ENCODE measurements around the gene FRS3. TPM values are rescaled to one million over a fixed set of nuclear protein-coding genes. Genes with fewer than 3 reads are reported as not detected.

Gene FRS3
- total RNA-seq, 1 experiment from 2014 or later, result 4.3 TPM

DNA sequence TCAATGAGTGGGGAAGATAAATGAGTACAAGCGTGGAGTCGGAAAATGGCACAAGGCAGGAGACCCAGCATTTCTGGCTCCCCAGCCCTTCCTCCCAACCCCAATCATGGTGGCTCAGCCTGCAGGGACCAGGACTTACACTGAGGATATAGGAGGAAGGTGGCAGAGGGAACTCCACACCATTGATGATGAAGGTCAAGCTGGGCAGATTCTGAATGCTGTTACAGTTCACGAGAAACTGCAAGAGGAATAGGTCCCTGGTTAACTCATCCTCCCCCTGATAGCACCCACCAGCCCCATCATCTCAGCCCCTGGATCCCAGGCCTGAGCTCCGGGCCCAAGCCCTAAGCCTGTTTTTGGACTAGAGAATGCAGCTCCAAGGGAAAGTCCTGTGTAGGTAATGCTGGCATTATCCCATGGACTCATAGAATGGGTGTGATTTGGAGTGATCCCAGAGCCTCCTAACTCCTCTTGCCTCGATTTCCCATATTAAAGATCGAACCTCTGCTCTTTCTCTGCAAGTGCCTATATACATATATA is 42.0 kb downstream of the FRS3 start:
- Histone ChIP-seq H3K36me3 (ENCODE audit: control insufficient read depth, insufficient read depth, low read length) (no peaks in the 10 kb centered on the region), H3K27me3 (replicated peaks; ENCODE audit: control insufficient read depth, insufficient read depth, low read length) (no peaks in the 10 kb centered on the region), H3K4me3 (ENCODE audit: low read depth, low read length) (no peak overlapping the region), H3K9me3 (no peaks in the 10 kb centered on the region), H3K4me1 (peaks cover 56% of the 10 kb centered on the region)
- intact Hi-C loops (cut with micrococcal nuclease; ENCODE audit: unreplicated experiment), result no loop called here
- Mint-ChIP-seq H3K27ac (ENCODE audit: unreplicated experiment) (no peak overlapping the region), H3K4me1 (ENCODE audit: low read depth, unreplicated experiment) (peaks cover 23% of the 10 kb centered on the region), H3K4me3 (ENCODE audit: unreplicated experiment) (no peak overlapping the region), H3K9me3 (ENCODE audit: unreplicated experiment) (no peaks in the 10 kb centered on the region), H3K27me3 (ENCODE audit: insufficient read depth, unreplicated experiment) (no peaks in the 10 kb centered on the region), H3K36me3 (ENCODE audit: insufficient read depth, unreplicated experiment) (peaks cover 10% of the 10 kb centered on the region)
- POLR2A ChIA-PET, result no interaction called here
- CTCF ChIA-PET, result no interaction called here
- no TSS peak for BruUV-seq (replicated peaks)
- DNase-seq, result no peak
- TF ChIP-seq, protein P1, sequence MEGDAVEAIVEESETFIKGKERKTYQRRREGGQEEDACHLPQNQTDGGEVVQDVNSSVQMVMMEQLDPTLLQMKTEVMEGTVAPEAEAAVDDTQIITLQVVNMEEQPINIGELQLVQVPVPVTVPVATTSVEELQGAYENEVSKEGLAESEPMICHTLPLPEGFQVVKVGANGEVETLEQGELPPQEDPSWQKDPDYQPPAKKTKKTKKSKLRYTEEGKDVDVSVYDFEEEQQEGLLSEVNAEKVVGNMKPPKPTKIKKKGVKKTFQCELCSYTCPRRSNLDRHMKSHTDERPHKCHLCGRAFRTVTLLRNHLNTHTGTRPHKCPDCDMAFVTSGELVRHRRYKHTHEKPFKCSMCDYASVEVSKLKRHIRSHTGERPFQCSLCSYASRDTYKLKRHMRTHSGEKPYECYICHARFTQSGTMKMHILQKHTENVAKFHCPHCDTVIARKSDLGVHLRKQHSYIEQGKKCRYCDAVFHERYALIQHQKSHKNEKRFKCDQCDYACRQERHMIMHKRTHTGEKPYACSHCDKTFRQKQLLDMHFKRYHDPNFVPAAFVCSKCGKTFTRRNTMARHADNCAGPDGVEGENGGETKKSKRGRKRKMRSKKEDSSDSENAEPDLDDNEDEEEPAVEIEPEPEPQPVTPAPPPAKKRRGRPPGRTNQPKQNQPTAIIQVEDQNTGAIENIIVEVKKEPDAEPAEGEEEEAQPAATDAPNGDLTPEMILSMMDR (IDR thresholded peaks at IDR 0.05; ENCODE audit: insufficient read depth in 1 of 2, low read depth in 1 of 2, low read length in 1 of 2, severe bottlenecking in 1 of 2, unreplicated experiment in 1 of 2), result no peak

DNA sequence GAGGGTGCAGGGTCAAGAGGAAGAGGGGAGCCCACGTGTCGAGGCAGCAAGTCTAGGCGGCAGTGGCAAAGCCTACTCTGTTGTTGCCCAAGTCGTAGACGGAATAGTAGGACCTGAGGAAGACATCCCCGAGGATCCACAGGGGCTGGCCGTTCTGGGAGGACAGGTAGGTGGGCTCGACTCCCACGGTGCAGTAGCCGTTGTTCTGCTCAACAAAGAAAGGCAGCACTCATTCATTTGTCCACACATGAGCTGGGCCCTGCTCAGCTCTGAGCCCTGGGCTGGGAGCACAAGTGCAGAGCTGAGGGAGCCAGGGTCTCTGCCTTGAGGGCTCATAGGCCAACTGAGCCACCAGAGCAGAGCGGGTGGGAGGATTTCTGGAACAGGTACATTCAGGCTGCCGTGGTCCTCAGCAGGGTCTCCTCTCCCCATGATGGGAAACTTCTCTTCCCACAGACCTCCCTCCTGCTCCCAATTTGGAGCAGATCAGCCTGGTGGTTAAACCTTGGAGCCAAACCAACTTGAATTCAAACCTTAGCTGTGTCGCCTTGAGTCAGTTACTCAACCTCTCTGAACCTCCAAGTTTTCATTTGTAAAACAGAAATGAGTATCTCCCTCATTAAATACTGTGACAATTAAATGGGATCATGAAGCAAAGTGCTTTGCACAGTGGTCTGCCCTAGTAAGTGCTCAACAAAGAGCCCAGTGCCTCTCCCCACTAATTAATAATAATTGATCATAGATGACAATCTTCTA is 42.7 kb downstream of the FRS3 start:
- peaks cover 4% of the 10 kb centered on the region for H3K36me3 Mint-ChIP-seq (ENCODE audit: insufficient read depth, unreplicated experiment)
- peak overlapping the region; percentile 36 for H3K27ac Mint-ChIP-seq (ENCODE audit: unreplicated experiment)
- no peaks in the 10 kb centered on the region for H3K9me3 Mint-ChIP-seq (ENCODE audit: unreplicated experiment)
- peaks cover 49% of the 10 kb centered on the region for H3K4me1 ChIP-seq
- intact Hi-C loops (cut with micrococcal nuclease; ENCODE audit: unreplicated experiment), result no loop called here
- no peak for DNase-seq
- H3K4me3 ChIP-seq (ENCODE audit: low read depth, low read length), result no peak overlapping the region
- no TSS peak for BruUV-seq (replicated peaks)
- no peak overlapping the region for H3K4me3 Mint-ChIP-seq (ENCODE audit: unreplicated experiment)
- H3K4me1 Mint-ChIP-seq (ENCODE audit: low read depth, unreplicated experiment), result peaks cover 22% of the 10 kb centered on the region
- POLR2A ChIA-PET, result no interaction called here
- no peaks in the 10 kb centered on the region for H3K36me3 ChIP-seq (ENCODE audit: control insufficient read depth, insufficient read depth, low read length)
- H3K9me3 ChIP-seq, result no peaks in the 10 kb centered on the region
- no peaks in the 10 kb centered on the region for H3K27me3 Mint-ChIP-seq (ENCODE audit: insufficient read depth, unreplicated experiment)
- TF ChIP-seq, protein P1 (IDR thresholded peaks at IDR 0.05; ENCODE audit: insufficient read depth in 1 of 2, low read depth in 1 of 2, low read length in 1 of 2, severe bottlenecking in 1 of 2, unreplicated experiment in 1 of 2), result no peak
- CTCF ChIA-PET, result no interaction called here
- H3K27me3 ChIP-seq (replicated peaks; ENCODE audit: control insufficient read depth, insufficient read depth, low read length), result no peaks in the 10 kb centered on the region

DNA sequence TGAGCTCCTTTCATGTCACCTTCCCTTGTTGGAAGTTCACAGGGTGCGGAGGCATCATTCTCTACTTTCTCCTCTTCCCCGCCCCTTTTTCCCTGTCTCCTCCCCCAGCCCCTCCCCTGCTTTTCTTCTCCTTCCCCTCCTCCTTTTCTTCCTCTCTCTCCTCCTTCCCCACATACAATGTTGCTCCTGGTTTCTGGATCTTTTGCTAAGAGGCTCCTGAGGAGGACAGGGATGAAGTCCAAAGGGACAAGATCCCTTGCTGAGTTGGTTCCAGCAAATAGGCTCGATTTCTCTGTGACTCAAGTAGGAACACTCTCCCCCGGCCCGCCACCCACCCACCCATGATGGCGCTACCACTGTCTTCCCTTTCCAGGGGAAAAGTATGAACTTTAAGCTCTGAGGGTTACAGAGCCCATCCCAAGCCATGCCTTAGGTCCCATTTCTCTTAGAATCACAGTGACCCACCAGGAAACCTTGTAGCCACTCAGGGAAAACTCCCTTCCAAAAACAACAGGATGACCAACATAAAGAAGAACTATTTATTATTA is 43.4 kb downstream of the FRS3 start:
- peak overlapping the region; percentile 75 for H3K4me3 Mint-ChIP-seq (ENCODE audit: unreplicated experiment)
- no peaks in the 10 kb centered on the region for H3K36me3 Mint-ChIP-seq (ENCODE audit: insufficient read depth, unreplicated experiment)
- no peaks in the 10 kb centered on the region for H3K9me3 ChIP-seq

More for the DNA sequence above, 43.4 kb downstream of the FRS3 start:
- H3K27me3 ChIP-seq (replicated peaks; ENCODE audit: control insufficient read depth, insufficient read depth, low read length), result no peaks in the 10 kb centered on the region
- Mint-ChIP-seq H3K27ac (ENCODE audit: unreplicated experiment) (peak overlapping the region; percentile 61), H3K27me3 (ENCODE audit: insufficient read depth, unreplicated experiment) (no peaks in the 10 kb centered on the region), H3K4me1 (ENCODE audit: low read depth, unreplicated experiment) (peaks cover 15% of the 10 kb centered on the region), H3K9me3 (ENCODE audit: unreplicated experiment) (no peaks in the 10 kb centered on the region)
- peaks cover 44% of the 10 kb centered on the region for H3K4me1 ChIP-seq
- no peaks in the 10 kb centered on the region for H3K36me3 ChIP-seq (ENCODE audit: control insufficient read depth, insufficient read depth, low read length)
- TF ChIP-seq, protein P1 (IDR thresholded peaks at IDR 0.05; ENCODE audit: insufficient read depth in 1 of 2, low read depth in 1 of 2, low read length in 1 of 2, severe bottlenecking in 1 of 2, unreplicated experiment in 1 of 2), result no peak
- ChIA-PET CTCF (interaction anchor here (0.5 to 3.2 kb wide), 4 partner anchors 31 to 50 kb away, joined by 3 to 23 read pairs (median 4); partner anchors contain the start of gene TOMM6), POLR2A (no interaction called here)
- intact Hi-C loops (cut with micrococcal nuclease; ENCODE audit: unreplicated experiment), result no loop called here
- no peak for DNase-seq
- H3K4me3 ChIP-seq (ENCODE audit: low read depth, low read length), result no peak overlapping the region
- BruUV-seq (replicated peaks), result no TSS peak
